ENCODE data around the gene DHX15. TPM values are rescaled to one million over a fixed set of nuclear protein-coding genes. Genes with fewer than 3 reads are reported as not detected.

Gene DHX15
- total RNA-seq, 4 donors from 2014 or later = 86.8 to 113 (median 94.4) TPM

DNA sequence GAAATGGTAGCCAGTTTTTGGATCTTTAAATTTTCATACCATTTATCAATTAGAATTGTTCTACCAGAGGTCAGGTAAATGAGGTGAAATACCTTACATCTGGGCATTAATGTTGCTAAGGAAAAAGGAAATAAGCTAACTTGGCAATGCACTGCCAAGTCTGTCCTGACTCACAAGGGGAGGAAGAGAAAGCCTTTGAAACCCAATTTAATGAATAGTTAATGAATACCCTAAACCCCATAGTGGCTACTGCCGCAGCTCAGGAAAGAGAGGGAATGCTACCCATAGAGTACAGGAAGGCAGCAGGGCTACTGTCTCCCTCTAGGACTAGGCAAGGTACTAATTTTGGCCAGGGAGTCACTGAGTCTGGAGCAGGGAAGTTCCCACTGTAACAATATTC, 16.8 kb upstream of the DHX15 start:
- Histone ChIP-seq H3K36me3 (no peaks in the 10 kb centered on the region), H3K4me3 (no peak overlapping the region), H3K4me1 (no peaks in the 10 kb centered on the region), H3K27me3 (no peaks in the 10 kb centered on the region), H3K27ac (replicated peaks in 1 of 4) (no peak overlapping the region), H3K9me3 (no peaks in the 10 kb centered on the region)
- TF ChIP-seq, protein P1, sequence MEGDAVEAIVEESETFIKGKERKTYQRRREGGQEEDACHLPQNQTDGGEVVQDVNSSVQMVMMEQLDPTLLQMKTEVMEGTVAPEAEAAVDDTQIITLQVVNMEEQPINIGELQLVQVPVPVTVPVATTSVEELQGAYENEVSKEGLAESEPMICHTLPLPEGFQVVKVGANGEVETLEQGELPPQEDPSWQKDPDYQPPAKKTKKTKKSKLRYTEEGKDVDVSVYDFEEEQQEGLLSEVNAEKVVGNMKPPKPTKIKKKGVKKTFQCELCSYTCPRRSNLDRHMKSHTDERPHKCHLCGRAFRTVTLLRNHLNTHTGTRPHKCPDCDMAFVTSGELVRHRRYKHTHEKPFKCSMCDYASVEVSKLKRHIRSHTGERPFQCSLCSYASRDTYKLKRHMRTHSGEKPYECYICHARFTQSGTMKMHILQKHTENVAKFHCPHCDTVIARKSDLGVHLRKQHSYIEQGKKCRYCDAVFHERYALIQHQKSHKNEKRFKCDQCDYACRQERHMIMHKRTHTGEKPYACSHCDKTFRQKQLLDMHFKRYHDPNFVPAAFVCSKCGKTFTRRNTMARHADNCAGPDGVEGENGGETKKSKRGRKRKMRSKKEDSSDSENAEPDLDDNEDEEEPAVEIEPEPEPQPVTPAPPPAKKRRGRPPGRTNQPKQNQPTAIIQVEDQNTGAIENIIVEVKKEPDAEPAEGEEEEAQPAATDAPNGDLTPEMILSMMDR (IDR thresholded peaks at IDR 0.05) = no peak
- TF ChIP-seq POLR2A (IDR thresholded peaks at IDR 0.05; ENCODE audit: low read depth) (no peak), EP300 (IDR thresholded peaks at IDR 0.05) (no peak), POLR2AphosphoS5 (IDR thresholded peaks at IDR 0.05) (no peak)
- WGBS = 67% methylated on average over 1 of the region's 1 CpG
- intact Hi-C loops (cut with DNase I) = no loop called here
- no peak for DNase-seq (ENCODE audit: extremely low spot score)

DNA sequence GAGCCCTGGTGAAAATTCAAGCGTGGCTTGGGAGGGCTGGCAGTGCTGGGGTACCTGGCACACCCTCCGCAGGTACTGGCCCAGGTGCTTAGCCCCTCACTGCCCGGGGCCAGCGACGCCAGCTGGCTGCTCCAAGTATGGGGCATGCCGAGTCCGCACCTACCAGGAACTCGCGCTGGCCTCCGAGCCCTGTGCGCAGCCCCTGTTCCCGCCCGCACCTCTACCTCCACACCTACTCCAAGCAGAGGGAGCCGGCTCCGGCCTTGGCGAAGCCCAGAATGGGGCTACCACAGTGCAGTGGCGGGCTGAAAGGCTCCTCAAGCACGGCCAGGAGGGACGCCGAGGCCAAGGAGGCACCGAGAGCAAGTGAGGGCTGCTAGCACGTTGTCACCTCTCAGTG, 14.9 kb upstream of the DHX15 start:
- DNase-seq (ENCODE audit: extremely low spot score) = no peak
- H3K36me3 ChIP-seq = no peaks in the 10 kb centered on the region
- no peaks in the 10 kb centered on the region for H3K27me3 ChIP-seq
- H3K4me1 ChIP-seq = no peaks in the 10 kb centered on the region
- WGBS = 95% methylated on average over 19 of the region's 22 CpGs
- H3K27ac ChIP-seq (replicated peaks in 1 of 4) = no peak overlapping the region
- TF ChIP-seq POLR2AphosphoS5 (IDR thresholded peaks at IDR 0.05) (no peak), POLR2A (IDR thresholded peaks at IDR 0.05; ENCODE audit: low read depth) (no peak), EP300 (IDR thresholded peaks at IDR 0.05) (no peak)
- TF ChIP-seq, protein P1 (IDR thresholded peaks at IDR 0.05) = no peak
- no peaks in the 10 kb centered on the region for H3K9me3 ChIP-seq
- intact Hi-C loops (cut with DNase I) = no loop called here
- H3K4me3 ChIP-seq = no peak overlapping the region

DNA sequence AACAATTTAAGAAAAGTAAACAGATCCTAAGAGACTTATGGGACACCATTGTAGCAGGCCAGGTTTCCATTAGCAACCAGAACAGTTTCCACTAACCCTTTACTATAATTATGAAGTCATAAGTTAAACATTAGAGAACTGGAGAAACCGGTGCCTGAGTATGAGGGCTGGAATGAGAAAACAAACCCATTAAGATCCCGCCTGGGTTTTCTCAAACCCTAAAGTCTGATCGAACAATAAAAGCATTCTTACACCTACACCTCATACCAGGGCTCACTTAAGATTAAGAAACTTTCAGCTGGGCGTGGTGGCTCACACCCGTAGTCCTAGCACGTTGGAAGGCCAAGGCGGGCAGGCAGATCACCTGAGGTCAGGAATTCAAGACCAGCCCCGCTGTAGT, 13.7 kb upstream of the DHX15 start:
- Histone ChIP-seq H3K9me3 (no peaks in the 10 kb centered on the region), H3K27ac (replicated peaks in 1 of 4) (no peak overlapping the region), H3K4me3 (no peak overlapping the region), H3K27me3 (no peaks in the 10 kb centered on the region), H3K36me3 (no peaks in the 10 kb centered on the region), H3K4me1 (no peaks in the 10 kb centered on the region)
- no peak for TF ChIP-seq EP300 (IDR thresholded peaks at IDR 0.05)
- TF ChIP-seq POLR2AphosphoS5 (IDR thresholded peaks at IDR 0.05) = no peak
- no peak for TF ChIP-seq POLR2A (IDR thresholded peaks at IDR 0.05; ENCODE audit: low read depth)
- TF ChIP-seq, protein P1 (IDR thresholded peaks at IDR 0.05) = no peak
- intact Hi-C loops (cut with DNase I) = no loop called here
- WGBS = 59% methylated on average over 8 of the region's 8 CpGs
- no peak for DNase-seq (ENCODE audit: extremely low spot score)

DNA sequence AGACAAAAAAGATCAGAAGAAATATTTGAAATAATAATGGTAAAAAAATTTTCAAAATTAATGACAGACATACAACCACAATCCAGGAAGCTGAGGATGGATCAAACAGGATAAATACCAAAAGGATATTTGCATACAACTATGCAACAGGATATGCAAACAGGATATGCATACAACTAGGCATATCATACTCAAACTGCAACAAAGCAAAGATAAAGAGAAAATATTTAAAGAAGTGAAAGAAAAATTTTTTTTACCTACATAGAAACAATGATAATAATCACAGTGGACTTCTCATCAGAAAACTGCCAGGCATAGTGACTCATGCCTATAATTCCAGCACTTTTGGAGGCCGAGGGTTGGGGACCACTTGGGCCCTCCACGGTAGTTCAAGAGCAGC, 11.3 kb upstream of the DHX15 start:
- DNase-seq (ENCODE audit: extremely low spot score) = no peak
- no peaks in the 10 kb centered on the region for H3K36me3 ChIP-seq
- H3K4me3 ChIP-seq = no peak overlapping the region
- H3K27me3 ChIP-seq = no peaks in the 10 kb centered on the region
- TF ChIP-seq POLR2A (IDR thresholded peaks at IDR 0.05; ENCODE audit: low read depth) (no peak), EP300 (IDR thresholded peaks at IDR 0.05) (no peak), POLR2AphosphoS5 (IDR thresholded peaks at IDR 0.05) (no peak)
- TF ChIP-seq, protein P1 (IDR thresholded peaks at IDR 0.05) = no peak
- intact Hi-C loops (cut with DNase I) = no loop called here
- H3K4me1 ChIP-seq = no peaks in the 10 kb centered on the region
- no peaks in the 10 kb centered on the region for H3K9me3 ChIP-seq
- 87% methylated on average over 2 of the region's 2 CpGs for WGBS
- H3K27ac ChIP-seq (replicated peaks in 1 of 4) = no peak overlapping the region

DNA sequence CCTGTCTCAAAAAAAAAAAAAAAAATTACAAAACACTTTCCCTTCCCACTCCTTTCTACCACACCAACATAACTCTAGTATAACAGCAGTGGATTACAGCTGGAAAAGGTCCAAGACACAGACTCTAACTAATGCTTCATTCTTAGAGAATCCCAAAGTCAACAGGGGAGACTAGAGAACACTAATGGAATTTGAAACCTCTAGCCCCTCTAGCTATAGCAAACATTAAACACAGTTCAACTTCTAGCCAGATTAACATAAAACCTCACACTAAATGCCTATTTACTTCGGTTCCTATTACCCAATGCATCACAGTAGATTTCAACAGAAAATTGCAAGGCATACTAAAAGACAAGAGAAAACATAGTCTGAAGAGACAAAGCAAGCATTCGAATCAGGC, 10.5 kb upstream of the DHX15 start:
- Histone ChIP-seq H3K4me1 (no peaks in the 10 kb centered on the region), H3K27me3 (no peaks in the 10 kb centered on the region), H3K9me3 (peaks cover 0 to 6% (median under 1%) of the 10 kb centered on the region in 4 donors), H3K4me3 (no peak overlapping the region), H3K36me3 (no peaks in the 10 kb centered on the region), H3K27ac (replicated peaks in 1 of 4) (no peak overlapping the region)
- TF ChIP-seq POLR2AphosphoS5 (IDR thresholded peaks at IDR 0.05) (no peak), POLR2A (IDR thresholded peaks at IDR 0.05; ENCODE audit: low read depth) (no peak), EP300 (IDR thresholded peaks at IDR 0.05) (no peak)
- TF ChIP-seq, protein P1 (IDR thresholded peaks at IDR 0.05) = no peak
- intact Hi-C loops (cut with DNase I) = no loop called here
- no peak for DNase-seq (ENCODE audit: extremely low spot score)
- WGBS = 84% methylated on average over 2 of the region's 2 CpGs
